Measurements from ENCODE around the gene STON1.
"Not testable (repeated sequence)": the region's sequence is repeated elsewhere in the genome, so short reads cannot be mapped to it uniquely, and the experiment has no call there.

The STON1 gene, protein sequence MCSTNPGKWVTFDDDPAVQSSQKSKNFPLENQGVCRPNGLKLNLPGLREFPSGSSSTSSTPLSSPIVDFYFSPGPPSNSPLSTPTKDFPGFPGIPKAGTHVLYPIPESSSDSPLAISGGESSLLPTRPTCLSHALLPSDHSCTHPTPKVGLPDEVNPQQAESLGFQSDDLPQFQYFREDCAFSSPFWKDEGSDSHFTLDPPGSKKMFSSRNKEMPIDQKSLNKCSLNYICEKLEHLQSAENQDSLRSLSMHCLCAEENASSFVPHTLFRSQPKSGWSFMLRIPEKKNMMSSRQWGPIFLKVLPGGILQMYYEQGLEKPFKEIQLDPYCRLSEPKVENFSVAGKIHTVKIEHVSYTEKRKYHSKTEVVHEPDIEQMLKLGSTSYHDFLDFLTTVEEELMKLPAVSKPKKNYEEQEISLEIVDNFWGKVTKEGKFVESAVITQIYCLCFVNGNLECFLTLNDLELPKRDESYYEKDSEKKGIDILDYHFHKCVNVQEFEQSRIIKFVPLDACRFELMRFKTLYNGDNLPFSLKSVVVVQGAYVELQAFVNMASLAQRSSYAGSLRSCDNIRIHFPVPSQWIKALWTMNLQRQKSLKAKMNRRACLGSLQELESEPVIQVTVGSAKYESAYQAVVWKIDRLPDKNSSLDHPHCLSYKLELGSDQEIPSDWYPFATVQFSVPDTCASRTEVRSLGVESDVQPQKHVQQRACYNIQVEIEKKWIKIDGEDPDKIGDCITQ

DNA sequence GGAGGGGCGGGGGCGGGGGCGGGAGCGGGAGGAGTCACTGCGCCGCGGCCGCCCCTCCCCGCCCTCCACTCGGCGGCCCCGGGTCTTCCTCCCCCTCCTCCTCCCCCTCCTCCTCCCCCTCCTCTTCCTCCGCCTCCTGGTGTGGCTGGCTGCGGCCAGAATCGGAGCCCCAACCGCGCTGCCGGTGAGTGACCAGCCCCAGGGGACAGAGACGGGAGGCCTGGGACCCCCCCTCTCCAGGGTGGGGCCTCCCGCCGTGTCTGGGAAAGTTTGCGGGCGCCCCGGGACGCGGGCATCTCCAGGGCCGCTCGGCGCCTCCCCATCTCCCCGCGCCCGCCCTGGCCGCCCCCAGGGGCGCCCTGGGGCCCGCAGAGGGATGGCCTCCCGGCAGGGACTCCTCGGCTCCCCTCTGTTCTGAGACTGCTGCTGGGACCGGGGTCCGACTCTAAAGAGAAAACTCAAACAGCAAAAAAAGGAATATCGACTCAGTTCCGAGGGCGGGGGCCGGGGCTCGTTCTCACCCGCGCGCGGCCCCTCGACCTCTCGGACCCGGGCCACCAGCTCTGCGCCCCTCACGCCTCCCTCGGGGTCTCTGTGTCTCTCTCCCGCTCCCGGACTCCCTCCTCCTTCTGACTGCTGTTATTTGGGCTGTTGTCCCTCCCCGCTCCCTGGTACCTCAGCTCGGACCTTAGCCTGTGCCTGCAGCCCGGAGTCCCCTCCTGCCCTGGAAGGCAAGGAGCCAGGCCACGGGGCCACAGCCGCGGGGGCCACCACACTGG is at the start of gene STON1:
Gene STON1 (plus strand): TSS at position 122 of the 779 bp plus-strand sequence. CDS start 50,480 bp downstream, outside the sequence.
- no peak for DNase-seq (ENCODE audit: low read depth, low spot score)

DNA sequence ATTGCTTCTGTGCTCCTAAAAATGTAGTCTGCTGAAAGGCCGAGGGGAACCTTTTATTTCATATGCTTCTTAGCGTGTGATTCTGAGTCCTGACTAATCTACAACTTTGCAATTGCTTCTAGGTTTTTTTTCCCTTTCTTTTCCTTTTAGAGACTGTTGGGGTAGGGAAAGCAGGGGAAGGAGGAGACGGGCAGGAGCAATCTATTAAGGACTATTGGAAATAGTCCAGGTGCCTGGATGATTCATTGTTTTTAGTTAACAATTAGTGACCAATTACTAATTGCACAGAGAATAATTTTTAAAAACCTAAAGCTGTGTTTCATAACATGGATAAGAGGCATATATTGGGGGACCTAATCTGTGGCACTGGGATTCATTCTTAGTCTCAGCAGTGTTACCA is 49.4 kb upstream of the STON1 start:
- no peak for DNase-seq (ENCODE audit: low read depth, low spot score)

DNA sequence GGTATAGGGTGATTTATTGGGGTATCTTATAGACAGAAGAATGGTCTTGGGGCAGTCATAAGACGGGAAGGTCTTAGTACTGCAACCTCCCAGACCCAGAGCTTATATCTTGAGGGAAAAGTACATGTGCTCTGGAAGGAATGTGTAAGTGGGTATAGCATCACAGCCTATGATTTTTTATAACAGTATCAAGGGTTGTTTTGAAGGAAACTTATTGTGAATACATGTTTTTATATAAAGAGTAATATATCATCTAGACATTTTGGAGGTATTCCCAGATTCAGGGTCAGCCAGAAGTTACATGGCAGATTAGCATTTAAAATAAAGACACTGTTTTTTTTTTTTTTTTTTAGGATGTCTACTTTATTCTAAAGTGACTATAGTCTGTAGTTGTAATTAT is 47.6 kb upstream of the STON1 start:
- DNase-seq (ENCODE audit: low read depth, low spot score): no peak

DNA sequence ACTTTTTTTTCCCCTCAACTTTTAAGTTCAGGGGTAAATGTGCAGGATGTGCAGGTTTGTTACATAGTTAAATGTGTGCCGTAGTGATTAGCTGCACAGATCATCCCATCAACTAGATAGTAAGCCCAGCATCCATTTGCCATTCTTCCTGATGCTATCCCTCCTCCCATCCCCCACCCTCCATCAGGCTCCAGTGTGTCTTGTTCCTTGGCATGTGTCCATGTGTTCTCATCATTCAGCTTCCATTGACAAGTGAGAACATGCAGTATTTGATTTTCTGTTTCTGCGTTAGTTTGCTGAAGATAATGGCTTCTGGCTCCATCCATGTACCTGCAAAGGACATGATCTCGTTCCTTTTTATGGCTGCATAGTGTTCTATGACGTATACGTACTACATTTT is 47.2 kb upstream of the STON1 start:
- no peak for DNase-seq (ENCODE audit: low read depth, low spot score)

DNA sequence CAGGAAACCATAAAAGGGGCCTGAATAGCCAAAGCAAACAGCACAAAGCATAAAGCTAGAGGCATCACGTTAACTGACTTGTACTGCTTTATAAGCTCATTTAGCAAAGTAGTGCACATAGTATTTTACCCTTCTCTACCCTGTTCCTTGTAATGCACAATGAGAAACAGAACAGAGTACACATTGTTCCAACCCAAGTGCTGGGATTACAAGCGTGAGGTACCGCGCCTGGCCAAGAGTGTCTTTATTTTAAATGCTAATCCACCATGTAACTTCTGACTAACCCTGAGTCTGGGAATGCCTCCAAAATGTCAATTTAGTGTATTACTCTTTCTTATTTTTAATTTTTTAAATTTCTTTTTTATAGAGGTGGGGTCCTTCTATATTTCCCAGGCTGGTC is 46.4 kb upstream of the STON1 start:
- no peak for DNase-seq (ENCODE audit: low read depth, low spot score)

DNA sequence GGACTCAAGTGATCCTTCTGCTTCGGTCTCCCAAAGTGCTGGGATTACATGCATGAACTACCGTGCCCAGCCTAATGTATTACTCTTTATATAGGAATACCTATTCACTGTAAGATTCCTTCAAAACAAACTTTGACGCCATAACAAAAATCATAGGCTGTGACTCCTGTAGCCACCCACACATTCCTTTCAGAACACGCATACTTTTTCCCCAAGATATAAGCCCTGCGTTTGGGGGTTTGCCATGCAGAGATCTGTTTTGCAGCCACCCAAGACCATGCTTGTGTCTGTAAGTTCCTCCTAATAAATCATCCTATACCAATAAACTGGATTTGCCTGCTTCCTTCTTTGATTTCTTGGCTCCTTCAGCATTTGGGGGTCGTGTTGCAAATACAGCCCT is 46.0 kb upstream of the STON1 start:
- DNase-seq (ENCODE audit: low read depth, low spot score): no peak

DNA sequence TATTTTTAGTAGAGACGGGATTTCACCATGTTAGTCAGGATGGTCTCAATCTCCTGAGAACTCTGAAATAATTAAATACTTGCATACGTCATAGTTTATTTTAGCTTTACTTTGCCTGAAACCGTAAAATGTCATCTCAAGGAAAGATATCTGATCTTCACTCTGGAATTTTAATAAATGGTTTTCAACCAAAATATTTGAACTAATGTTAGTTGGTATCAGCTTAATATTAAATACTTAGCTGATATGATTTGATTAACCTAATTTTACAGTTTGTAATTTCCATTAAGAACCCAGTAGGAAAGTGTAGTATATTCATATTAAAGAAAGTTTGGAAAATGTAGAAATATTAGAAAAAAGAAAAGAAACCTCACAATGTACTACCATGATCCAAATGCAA is 41.4 kb upstream of the STON1 start:
- no peak for DNase-seq (ENCODE audit: low read depth, low spot score)

DNA sequence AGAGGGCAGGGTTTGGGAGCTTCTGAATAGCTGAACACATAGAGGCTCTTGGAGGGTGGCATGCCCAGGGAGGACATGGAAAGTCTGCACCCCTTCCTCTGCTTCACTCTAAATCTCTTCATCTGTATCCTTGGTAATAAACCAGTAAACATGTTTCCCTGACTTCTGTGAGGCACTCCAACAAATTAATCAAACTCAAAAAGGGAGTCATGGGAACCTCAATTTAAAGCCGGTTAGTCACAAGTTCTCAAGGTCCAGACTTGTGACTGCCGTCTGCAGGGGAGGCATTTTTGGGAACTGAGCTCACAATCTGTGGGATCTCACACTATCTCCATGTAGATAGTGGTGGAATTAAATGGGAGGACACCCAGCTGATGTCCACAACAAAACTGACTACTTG is 33.1 kb upstream of the STON1 start:
- no peak for DNase-seq (ENCODE audit: low read depth, low spot score)

DNA sequence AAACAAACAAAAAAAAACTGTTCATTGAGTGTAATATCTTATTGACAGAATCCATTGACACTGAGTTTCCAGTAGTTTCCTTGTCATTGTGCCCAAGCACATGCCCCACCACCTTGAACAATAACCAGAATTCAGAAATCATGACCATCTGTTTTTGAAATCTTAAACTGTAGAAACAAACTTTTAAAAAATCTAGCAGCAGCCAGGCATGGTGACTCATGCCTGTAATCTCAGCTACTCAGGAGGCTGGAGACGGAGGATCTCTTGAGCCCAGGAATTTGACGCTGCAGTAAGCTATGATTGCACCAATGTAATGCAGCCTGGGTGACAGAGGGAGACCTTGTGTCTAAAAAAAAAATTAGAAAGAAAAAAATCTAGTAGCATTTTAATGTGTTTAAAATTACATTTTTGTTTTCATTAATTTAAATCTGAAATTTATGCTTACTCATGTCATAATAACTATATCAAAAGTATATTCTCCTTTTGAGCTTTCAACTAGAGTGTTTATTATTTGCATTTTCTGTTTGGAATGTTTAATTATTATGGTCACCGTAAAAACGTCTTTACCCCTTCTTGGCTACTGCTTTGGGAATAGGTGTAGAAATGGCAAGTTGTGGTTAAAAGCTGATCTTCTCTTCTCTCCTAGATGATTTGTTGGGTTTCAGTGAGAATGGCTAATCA is 25.2 kb upstream of the STON1 start:
- no peak for DNase-seq (ENCODE audit: low read depth, low spot score)

DNA sequence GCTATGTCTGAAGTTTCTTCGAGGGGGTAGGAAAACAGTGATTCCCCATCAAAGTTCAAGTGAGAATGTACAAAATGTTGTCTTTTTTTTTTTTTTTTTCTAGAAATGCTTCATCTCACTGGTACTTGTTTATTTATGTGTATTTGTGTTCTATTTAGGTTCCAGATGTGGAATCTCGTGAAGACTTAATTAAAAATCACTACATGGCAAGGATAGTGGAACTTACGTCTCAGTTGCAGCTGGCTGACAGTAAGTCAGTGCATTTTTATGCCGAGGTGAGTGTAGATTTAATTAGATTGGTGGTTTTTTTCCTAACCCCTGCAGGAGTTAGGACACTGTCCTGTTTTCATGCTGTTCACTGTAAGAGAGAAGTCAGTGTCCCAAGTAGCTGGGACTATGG is 22.8 kb upstream of the STON1 start:
- DNase-seq (ENCODE audit: low read depth, low spot score): no peak

DNA sequence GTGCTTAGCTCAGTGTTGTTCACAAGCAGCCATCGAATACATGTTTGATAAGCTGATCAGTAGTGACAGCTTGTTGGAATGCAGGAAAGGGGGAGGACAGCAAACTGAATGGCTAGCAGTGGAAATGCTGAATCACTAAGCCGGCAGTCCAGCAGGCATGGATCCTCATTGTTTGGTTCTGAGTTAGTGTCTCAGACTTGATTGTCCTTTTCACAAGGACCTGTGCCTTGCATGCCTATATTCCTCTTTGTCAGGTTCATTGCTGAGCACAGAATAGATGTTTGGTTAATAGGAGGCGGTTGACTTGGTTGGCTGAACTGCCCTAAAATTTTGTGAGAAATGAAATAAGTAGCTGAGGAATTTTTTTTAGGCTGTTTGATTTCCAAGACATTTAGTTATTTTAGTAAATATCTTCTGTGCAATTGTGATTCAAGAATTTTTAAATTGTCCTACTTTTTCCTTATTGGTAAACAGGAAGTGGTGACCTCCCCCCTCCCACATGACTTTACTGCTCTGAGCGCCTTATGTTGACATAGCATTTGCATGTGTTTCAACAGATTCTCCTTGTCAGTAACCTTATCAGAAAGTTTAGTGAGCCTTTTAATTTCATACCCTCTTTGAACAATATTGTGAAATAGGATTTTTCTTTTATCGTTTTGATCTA is 21.4 kb upstream of the STON1 start:
- DNase-seq (ENCODE audit: low read depth, low spot score): no peak

DNA sequence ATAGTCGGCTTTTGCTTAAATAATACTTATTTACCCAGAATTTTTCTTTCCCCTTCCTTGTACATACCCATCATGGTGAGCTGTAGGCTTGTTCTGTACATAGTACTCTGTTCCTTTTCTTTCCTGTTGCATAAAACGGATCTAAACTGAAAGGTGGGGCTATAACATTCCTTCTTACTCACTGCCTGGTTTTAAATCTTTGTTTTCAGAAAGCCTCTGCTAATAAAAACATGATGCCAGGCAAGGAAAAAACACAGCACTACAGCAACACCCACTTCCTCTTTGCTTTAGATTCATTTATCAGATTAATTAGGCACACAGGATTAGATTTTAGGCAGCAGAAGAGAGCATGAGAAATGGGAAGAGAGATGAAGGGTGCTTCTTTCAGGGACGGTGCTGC is 19.6 kb upstream of the STON1 start:
- no peak for DNase-seq (ENCODE audit: low read depth, low spot score)

DNA sequence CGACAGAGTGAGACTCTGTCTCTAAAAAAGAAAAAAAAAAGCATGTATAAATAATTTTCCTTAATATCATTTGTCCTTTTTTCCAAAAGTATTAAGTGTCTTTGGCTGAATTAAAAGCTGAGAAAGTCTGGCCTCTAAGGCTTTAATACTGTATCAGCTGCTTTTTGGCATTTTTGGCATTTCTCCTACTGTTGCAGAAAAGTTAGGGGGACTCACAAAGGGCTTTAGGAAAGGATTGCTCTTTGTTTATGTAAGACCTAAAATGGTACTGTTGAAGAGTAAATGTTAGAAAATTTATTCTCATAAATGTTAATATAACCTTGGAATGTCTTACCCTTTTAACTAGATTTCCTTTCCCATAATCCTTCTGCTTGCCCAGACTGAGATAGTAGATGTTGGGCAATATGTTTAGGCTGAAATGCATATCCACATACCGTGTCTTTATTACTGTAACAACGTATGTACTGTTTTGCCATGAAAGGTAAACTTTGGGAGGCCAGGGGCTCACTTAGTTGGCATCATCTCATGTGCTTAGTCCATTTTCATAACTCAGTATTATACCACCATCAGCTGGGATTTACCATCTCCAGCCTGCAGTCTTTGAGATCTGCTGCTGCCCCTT is 18.0 kb upstream of the STON1 start:
- DNase-seq (ENCODE audit: low read depth, low spot score): no peak

DNA sequence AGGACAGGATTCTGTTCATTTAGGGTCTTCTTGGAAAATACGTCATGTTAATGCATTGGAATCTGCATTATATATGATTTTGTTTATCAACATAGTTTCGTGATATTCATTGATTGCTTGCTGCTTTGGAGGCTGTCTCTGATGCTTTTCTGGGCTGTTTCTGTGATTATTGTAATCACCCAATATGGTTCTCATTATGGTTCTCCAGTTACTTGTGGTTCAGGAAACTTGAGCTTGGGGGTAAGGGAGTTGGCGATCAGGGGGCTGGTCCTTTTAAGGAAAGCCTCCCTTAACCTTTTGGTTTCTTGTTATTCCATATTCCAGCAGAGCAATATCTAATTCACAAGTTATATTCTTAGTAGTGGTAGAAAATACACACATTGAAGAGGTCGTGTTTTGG is 17.4 kb upstream of the STON1 start:
- DNase-seq (ENCODE audit: low read depth, low spot score): no peak

DNA sequence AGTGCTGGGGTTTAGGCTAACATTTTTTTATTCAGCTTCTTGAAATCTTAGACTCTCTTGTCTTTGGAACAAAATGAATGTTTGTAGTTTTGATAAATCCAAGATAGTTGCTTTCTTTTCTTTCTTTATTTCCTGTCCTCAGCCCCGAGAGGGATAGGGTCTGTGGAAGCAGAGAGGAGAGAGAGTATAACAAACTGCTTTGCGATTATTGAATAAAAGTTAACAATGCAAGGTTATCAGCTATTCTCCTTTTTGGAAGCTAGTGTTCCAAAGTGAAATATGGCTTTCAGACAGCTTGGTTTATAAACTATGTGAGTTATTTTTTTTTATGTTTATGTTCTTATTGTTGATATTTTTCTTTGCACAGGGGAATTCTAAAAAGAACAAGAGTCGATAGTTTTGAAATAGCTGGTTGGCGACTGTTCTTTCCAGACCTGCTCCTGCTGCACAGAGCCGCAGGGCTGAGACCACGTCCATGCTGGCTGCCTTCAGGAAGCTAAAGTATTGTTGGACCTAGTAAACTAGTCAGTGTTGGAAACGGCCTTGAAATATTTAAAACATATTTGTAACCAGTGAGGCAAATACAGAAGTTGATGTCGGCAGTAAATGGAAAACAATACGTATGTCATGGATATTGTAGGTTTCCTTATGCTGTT is 15.5 kb upstream of the STON1 start:
- DNase-seq (ENCODE audit: low read depth, low spot score): no peak

DNA sequence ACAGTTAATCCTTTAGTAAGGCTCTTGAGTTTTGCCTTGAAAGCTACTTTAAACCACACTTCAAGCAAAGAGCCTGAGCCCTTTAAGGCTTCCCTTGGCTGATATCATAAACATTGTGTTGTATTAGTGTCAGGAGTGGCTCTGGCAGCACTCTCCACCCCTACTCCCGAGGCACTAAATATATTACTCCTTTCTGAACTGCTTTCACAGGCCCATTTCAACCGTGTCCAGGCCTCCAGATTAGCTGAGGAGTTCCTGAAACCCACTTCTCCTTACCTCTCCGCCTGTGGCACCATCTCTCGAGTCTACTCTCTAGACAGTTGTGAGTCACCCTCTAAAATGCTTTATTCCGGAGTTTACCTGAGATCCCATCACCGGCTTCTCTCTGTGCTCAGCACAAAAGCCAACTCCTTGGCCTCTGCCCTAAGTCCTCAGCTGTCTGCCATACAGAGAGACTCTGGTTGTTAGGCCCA is 14.4 kb upstream of the STON1 start:
- DNase-seq (ENCODE audit: low read depth, low spot score): no peak

DNA sequence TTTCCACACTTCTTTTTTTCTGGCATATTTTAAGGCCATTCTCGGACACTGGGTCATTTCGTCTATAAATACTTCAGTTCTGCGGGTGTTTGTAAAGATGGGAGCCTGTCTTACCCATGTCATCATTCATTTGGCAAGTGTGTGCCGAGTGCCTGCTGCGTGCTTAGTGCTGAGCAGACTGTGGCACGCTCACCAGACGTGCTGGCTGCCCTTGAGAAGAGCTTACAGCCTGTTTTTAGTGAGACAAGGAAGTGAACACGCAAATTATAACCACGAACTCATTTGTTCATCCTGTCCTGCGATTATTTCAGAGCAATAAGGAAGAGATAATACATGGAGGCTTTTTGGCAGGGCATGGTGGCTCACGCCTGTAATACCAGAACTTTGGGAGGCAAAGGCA is 10.4 kb upstream of the STON1 start:
- no peak for DNase-seq (ENCODE audit: low read depth, low spot score)

DNA sequence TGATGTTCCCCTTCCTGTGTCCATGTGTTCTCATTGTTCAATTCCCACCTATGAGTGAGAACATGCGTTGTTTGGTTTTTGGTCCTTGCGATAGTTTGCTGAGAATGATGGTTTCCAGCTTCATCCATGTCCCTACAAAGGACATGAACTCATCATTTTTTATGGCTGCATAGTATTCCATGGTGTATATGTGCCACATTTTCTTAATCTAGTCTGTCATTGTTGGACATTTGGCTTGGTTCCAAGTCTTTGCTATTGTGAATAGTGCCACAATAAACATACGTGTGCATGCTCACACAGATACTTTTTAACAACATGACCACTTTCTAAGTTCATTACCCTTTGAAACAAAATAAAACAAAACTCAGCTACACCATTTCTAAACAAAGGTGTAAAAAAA is 5.2 kb upstream of the STON1 start:
- not testable (repeated sequence) for DNase-seq (ENCODE audit: low read depth, low spot score)

DNA sequence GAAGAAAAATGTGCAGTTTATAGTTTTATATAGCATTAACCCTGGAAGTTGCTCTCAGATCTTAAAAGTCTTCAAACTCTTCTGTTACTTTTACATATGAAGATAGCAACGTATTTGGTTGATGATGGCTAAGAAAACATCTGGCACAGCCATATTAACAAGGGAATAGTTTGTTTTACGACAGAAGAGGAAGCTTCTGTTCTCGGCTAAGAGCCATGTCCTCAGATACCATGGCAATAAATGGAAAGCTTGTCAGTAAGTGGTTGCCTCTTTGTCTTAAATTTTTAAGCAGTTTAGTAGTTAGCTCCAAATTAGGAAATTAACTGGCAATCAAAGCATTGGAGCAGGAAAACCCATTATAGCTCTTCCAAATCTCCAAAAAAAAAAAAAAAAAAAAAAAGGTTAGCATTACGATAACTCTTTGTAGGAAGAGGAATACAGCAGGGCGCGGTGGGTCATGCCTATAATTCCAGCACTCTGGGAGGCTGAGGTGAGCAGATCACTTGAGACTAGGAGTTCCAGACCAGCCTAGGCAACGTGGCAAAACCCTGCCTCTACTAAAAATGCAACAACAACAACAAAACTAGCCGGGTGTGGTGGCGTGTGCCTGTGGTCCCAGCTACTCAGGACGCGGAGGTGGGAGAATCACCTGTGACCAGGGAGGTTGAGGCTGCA is 4.5 kb upstream of the STON1 start:
- DNase-seq (ENCODE audit: low read depth, low spot score): no peak
